Fibroblast of skin of right biceps (primary cell): ENCODE data around the gene ATP6V1B1.

Experiments used
- DNase-seq: peaks from one replicate; pipeline ENCODE4 v3.0.0-alpha.2; 2013

ATP6V1B1 gene

GRCh38 chr2:70948337-70949003, 12.8 kb downstream of the ATP6V1B1 start:
- peak; percentile 70 for DNase-seq

GRCh38 chr2:70949086-70949485, 13.4 kb downstream of the ATP6V1B1 start:
- no peak for DNase-seq

GRCh38 chr2:70954886-70955285, 19.2 kb downstream of the ATP6V1B1 start:
- no peak for DNase-seq

- no peak for DNase-seq
Observed at GRCh38 chr2:70956141-70956540, 20.4 kb downstream of the ATP6V1B1 start.

GRCh38 chr2:70957798-70958197, 22.1 kb downstream of the ATP6V1B1 start:
- DNase-seq = no peak

GRCh38 chr2:70958759-70959158, 23.1 kb downstream of the ATP6V1B1 start:
- no peak for DNase-seq

- no peak for DNase-seq
Observed at GRCh38 chr2:70959271-70959761, 23.6 kb downstream of the ATP6V1B1 start.

- no peak for DNase-seq
Observed at GRCh38 chr2:70959851-70960832, 24.4 kb downstream of the ATP6V1B1 start.

GRCh38 chr2:70960833-70961647, 25.3 kb downstream of the ATP6V1B1 start:
- DNase-seq = no peak

GRCh38 chr2:70961648-70961994, 25.9 kb downstream of the ATP6V1B1 start:
- DNase-seq = no peak

GRCh38 chr2:70962211-70962884, 26.6 kb downstream of the ATP6V1B1 start:
- no peak for DNase-seq

GRCh38 chr2:70962885-70963878, 27.5 kb downstream of the ATP6V1B1 start:
- DNase-seq = no peak

GRCh38 chr2:70964133-70964532, 28.4 kb downstream of the ATP6V1B1 start:
- DNase-seq = no peak

GRCh38 chr2:70964596-70965386, 29.1 kb downstream of the ATP6V1B1 start:
- DNase-seq = peak; percentile 63

- no peak for DNase-seq
Observed at GRCh38 chr2:70965506-70965905, 29.8 kb downstream of the ATP6V1B1 start.

GRCh38 chr2:70966681-70967080, 31.0 kb downstream of the ATP6V1B1 start:
- DNase-seq = no peak

- DNase-seq = no peak
Observed at GRCh38 chr2:70967189-70967588, 31.5 kb downstream of the ATP6V1B1 start.

- no peak for DNase-seq
Observed at GRCh38 chr2:70974592-70974991, 38.9 kb downstream of the ATP6V1B1 start.

- DNase-seq = no peak
Observed at GRCh38 chr2:70975237-70975636, 39.5 kb downstream of the ATP6V1B1 start.

- peak; percentile 86 for DNase-seq
Observed at GRCh38 chr2:70977605-70978205, 42.0 kb downstream of the ATP6V1B1 start.
